Bronchial epithelial cell (primary cell): ENCODE measurements around the gene KATNA1. TPM values are rescaled to one million over a fixed set of nuclear protein-coding genes. Genes with fewer than 3 reads are reported as not detected.

Experiments
- DNase-seq: peaks from one replicate; pipeline ENCODE4 v3.0.0-alpha.2; 2010; ENCODE audit warnings: low read depth
- FAIRE-seq: peaks from 2 replicates; lab custom pipeline; 2011; peaks lifted over from hg19 to GRCh38; lab: Jason Lieb, UNC
- H3K27me3 ChIP-seq: 2 replicates; pipeline ENCODE4 v1.5.1; 2011; ENCODE audit warnings: low read length; ENCODE audit not compliant: control insufficient read depth, insufficient read depth
- H3K36me3 ChIP-seq: 2 replicates; pipeline ENCODE4 v1.5.1; 2011; ENCODE audit warnings: low read length; ENCODE audit not compliant: control insufficient read depth, insufficient read depth
- H3K4me3 ChIP-seq: 2 replicates; pipeline ENCODE4 v1.5.1; 2011; ENCODE audit warnings: mild to moderate bottlenecking, low read depth, low read length, control low read depth
- total RNA-seq: library from RNA; depleted of rRNA; stranded (reverse); fragments of >200 nt; gene quantifications from 2 replicates; pipeline ENCODE4 v1.2.1, GENCODE V29; 2014
- TF ChIP-seq, protein P1 (sequence below): IDR thresholded peaks from 2 replicates; pipeline ENCODE4 v1.5.1; 2011; ENCODE audit warnings: mild to moderate bottlenecking, moderate library complexity, low read length, control low read depth, inconsistent platforms; ENCODE audit not compliant: insufficient read depth, severe bottlenecking

Gene KATNA1
- total RNA-seq, 1 donor from 2014 or later, result 30.0 TPM

DNA sequence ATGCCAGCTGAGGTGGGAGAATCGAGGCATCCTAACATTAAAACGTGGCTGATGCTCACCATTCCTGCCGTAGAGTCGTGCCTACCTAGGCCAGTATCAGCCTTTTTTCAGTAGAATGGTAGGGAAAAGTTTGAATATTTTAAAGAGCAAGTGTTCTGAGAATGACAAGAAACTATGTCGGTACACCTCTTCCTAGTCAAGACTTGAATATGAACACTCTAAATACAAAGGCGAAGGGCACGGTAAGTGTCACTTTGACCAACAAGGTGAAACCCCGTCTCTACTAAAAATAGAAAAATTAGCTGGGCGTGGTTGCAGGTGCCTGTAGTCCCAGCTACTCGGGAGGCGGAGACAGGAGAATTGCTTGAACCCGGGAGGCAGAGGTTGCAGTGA lies 81.3 kb downstream of the KATNA1 start:
- TF ChIP-seq, protein P1, sequence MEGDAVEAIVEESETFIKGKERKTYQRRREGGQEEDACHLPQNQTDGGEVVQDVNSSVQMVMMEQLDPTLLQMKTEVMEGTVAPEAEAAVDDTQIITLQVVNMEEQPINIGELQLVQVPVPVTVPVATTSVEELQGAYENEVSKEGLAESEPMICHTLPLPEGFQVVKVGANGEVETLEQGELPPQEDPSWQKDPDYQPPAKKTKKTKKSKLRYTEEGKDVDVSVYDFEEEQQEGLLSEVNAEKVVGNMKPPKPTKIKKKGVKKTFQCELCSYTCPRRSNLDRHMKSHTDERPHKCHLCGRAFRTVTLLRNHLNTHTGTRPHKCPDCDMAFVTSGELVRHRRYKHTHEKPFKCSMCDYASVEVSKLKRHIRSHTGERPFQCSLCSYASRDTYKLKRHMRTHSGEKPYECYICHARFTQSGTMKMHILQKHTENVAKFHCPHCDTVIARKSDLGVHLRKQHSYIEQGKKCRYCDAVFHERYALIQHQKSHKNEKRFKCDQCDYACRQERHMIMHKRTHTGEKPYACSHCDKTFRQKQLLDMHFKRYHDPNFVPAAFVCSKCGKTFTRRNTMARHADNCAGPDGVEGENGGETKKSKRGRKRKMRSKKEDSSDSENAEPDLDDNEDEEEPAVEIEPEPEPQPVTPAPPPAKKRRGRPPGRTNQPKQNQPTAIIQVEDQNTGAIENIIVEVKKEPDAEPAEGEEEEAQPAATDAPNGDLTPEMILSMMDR, result no peak
- FAIRE-seq (no peak), DNase-seq (no peak)
- Histone ChIP-seq H3K36me3 (no peaks in the 10 kb centered on the region), H3K4me3 (peak overlapping the region; percentile 71), H3K27me3 (no peaks in the 10 kb centered on the region)

- Histone ChIP-seq H3K4me3 (peak overlapping the region; percentile 71), H3K36me3 (no peaks in the 10 kb centered on the region), H3K27me3 (no peaks in the 10 kb centered on the region)
- DNase-seq (no peak), FAIRE-seq (no peak)
- TF ChIP-seq, protein P1, result no peak
Observed at GRCh38 chr6:149566410-149567193, 81.9 kb downstream of the KATNA1 start.

- no peaks in the 10 kb centered on the region for H3K36me3 ChIP-seq
- FAIRE-seq (no peak), DNase-seq (peak; percentile 88)
- peak within 1 kb of the TSS; percentile 71 for H3K4me3 ChIP-seq
- TF ChIP-seq, protein P1, result peak; percentile 69
- H3K27me3 ChIP-seq, result no peaks in the 10 kb centered on the region
Observed at GRCh38 chr6:149565527-149566409, 82.7 kb downstream of the KATNA1 start, which contains the start of gene GINM1. Gene GINM1 (plus strand): TSS chr6:149566375. CDS start chr6:149566415, 40 bp downstream.

- FAIRE-seq (no peak), DNase-seq (no peak)
- TF ChIP-seq, protein P1, result no peak
- Histone ChIP-seq H3K4me3 (no peak overlapping the region), H3K36me3 (no peaks in the 10 kb centered on the region), H3K27me3 (no peaks in the 10 kb centered on the region)
Observed at GRCh38 chr6:149563928-149564325, 84.6 kb downstream of the KATNA1 start.

- H3K36me3 ChIP-seq, result no peaks in the 10 kb centered on the region
- no peak overlapping the region for H3K4me3 ChIP-seq
- no peaks in the 10 kb centered on the region for H3K27me3 ChIP-seq
- FAIRE-seq (no peak), DNase-seq (peak; percentile 89)
- TF ChIP-seq, protein P1, result no peak
Observed at GRCh38 chr6:149563203-149563927, 85.1 kb downstream of the KATNA1 start.
